ENCODE data around the gene NOP14. TPM values are rescaled to one million over a fixed set of nuclear protein-coding genes. Genes with fewer than 3 reads are reported as not detected.
"Not testable (repeated sequence)": the region's sequence is repeated elsewhere in the genome, so short reads cannot be mapped to it uniquely, and the experiment has no call there.

NOP14 gene
- polyA plus RNA-seq, 1 donor = 25.6 TPM

- WGBS (ENCODE audit: insufficient coverage, low lambda C conversion rate) = no CpG with 5 or more reads among the region's 4 CpGs
- no peak for DNase-seq
- Histone ChIP-seq H3K27ac (ENCODE audit: low read length) (no peak overlapping the region), H3K4me1 (ENCODE audit: control insufficient read depth, insufficient read depth, low read length) (no peaks in the 10 kb centered on the region), H3K36me3 (ENCODE audit: control insufficient read depth, insufficient read depth, low read length) (no peaks in the 10 kb centered on the region), H3K27me3 (ENCODE audit: control insufficient read depth, insufficient read depth, low read length) (no peaks in the 10 kb centered on the region), H3K4me3 (ENCODE audit: low read length) (no peak overlapping the region), H3K9me3 (ENCODE audit: control insufficient read depth, low read depth, low read length) (no peaks in the 10 kb centered on the region)
Observed at GRCh38 chr4:2991243-2991642, 28.0 kb upstream of the NOP14 start.

- no CpG with 5 or more reads among the region's 7 CpGs for WGBS (ENCODE audit: insufficient coverage, low lambda C conversion rate)
- peaks cover 16% of the 10 kb centered on the region for H3K9me3 ChIP-seq (ENCODE audit: control insufficient read depth, low read depth, low read length)
- H3K4me3 ChIP-seq (ENCODE audit: low read length) = not testable (repeated sequence)
Observed at GRCh38 chr4:2983715-2984114, 20.5 kb upstream of the NOP14 start.

GRCh38 chr4:2982012-2982411 is 18.8 kb upstream of the NOP14 start:
- DNase-seq = no peak
- WGBS (ENCODE audit: insufficient coverage, low lambda C conversion rate) = no CpG with 5 or more reads among the region's 4 CpGs
- peaks cover 16% of the 10 kb centered on the region for H3K9me3 ChIP-seq (ENCODE audit: control insufficient read depth, low read depth, low read length)

More at GRCh38 chr4:2983715-2984114, 20.5 kb upstream of the NOP14 start:
- not testable (repeated sequence) for H3K27me3 ChIP-seq (ENCODE audit: control insufficient read depth, insufficient read depth, low read length); H3K4me1 ChIP-seq (ENCODE audit: control insufficient read depth, insufficient read depth, low read length); H3K27ac ChIP-seq (ENCODE audit: low read length); DNase-seq; H3K36me3 ChIP-seq (ENCODE audit: control insufficient read depth, insufficient read depth, low read length)

GRCh38 chr4:2981256-2981819 is 18.1 kb upstream of the NOP14 start:
- WGBS (ENCODE audit: insufficient coverage, low lambda C conversion rate) = no CpG with 5 or more reads among the region's 4 CpGs
- H3K36me3 ChIP-seq (ENCODE audit: control insufficient read depth, insufficient read depth, low read length) = no peaks in the 10 kb centered on the region
- no peak for DNase-seq
- no peak overlapping the region for H3K4me3 ChIP-seq (ENCODE audit: low read length)
- no peaks in the 10 kb centered on the region for H3K27me3 ChIP-seq (ENCODE audit: control insufficient read depth, insufficient read depth, low read length)
- peaks cover 16% of the 10 kb centered on the region for H3K9me3 ChIP-seq (ENCODE audit: control insufficient read depth, low read depth, low read length)
- H3K27ac ChIP-seq (ENCODE audit: low read length) = no peak overlapping the region
- no peaks in the 10 kb centered on the region for H3K4me1 ChIP-seq (ENCODE audit: control insufficient read depth, insufficient read depth, low read length)

More at GRCh38 chr4:2982012-2982411, 18.8 kb upstream of the NOP14 start:
- no peaks in the 10 kb centered on the region for H3K4me1 ChIP-seq (ENCODE audit: control insufficient read depth, insufficient read depth, low read length)
- no peaks in the 10 kb centered on the region for H3K36me3 ChIP-seq (ENCODE audit: control insufficient read depth, insufficient read depth, low read length)
- no peaks in the 10 kb centered on the region for H3K27me3 ChIP-seq (ENCODE audit: control insufficient read depth, insufficient read depth, low read length)
- H3K27ac ChIP-seq (ENCODE audit: low read length) = no peak overlapping the region
- H3K4me3 ChIP-seq (ENCODE audit: low read length) = no peak overlapping the region

- DNase-seq = no peak
- H3K9me3 ChIP-seq (ENCODE audit: control insufficient read depth, low read depth, low read length) = peaks cover 16% of the 10 kb centered on the region
Observed at GRCh38 chr4:2977211-2978088, 14.2 kb upstream of the NOP14 start.

GRCh38 chr4:2971275-2971674 is 8.1 kb upstream of the NOP14 start:
- WGBS (ENCODE audit: insufficient coverage, low lambda C conversion rate) = 94% methylated on average over 2 of the region's 3 CpGs
- no peaks in the 10 kb centered on the region for H3K9me3 ChIP-seq (ENCODE audit: control insufficient read depth, low read depth, low read length)
- no peak overlapping the region for H3K4me3 ChIP-seq (ENCODE audit: low read length)
- no peaks in the 10 kb centered on the region for H3K4me1 ChIP-seq (ENCODE audit: control insufficient read depth, insufficient read depth, low read length)
- H3K27me3 ChIP-seq (ENCODE audit: control insufficient read depth, insufficient read depth, low read length) = peaks cover 4% of the 10 kb centered on the region
- DNase-seq = no peak
- H3K36me3 ChIP-seq (ENCODE audit: control insufficient read depth, insufficient read depth, low read length) = no peaks in the 10 kb centered on the region
- H3K27ac ChIP-seq (ENCODE audit: low read length) = no peak overlapping the region

More at GRCh38 chr4:2977211-2978088, 14.2 kb upstream of the NOP14 start:
- H3K27ac ChIP-seq (ENCODE audit: low read length) = no peak overlapping the region
- H3K27me3 ChIP-seq (ENCODE audit: control insufficient read depth, insufficient read depth, low read length) = peaks cover 4% of the 10 kb centered on the region
- no CpG with 5 or more reads among the region's 14 CpGs for WGBS (ENCODE audit: insufficient coverage, low lambda C conversion rate)
- H3K4me1 ChIP-seq (ENCODE audit: control insufficient read depth, insufficient read depth, low read length) = no peaks in the 10 kb centered on the region
- no peak overlapping the region for H3K4me3 ChIP-seq (ENCODE audit: low read length)
- H3K36me3 ChIP-seq (ENCODE audit: control insufficient read depth, insufficient read depth, low read length) = no peaks in the 10 kb centered on the region

GRCh38 chr4:2968381-2968780 is 5.2 kb upstream of the NOP14 start:
- no CpG with 5 or more reads among the region's 3 CpGs for WGBS (ENCODE audit: insufficient coverage, low lambda C conversion rate)
- DNase-seq = no peak
- H3K36me3 ChIP-seq (ENCODE audit: control insufficient read depth, insufficient read depth, low read length) = no peaks in the 10 kb centered on the region
- H3K4me1 ChIP-seq (ENCODE audit: control insufficient read depth, insufficient read depth, low read length) = no peaks in the 10 kb centered on the region
- peaks cover under 1% of the 10 kb centered on the region for H3K27me3 ChIP-seq (ENCODE audit: control insufficient read depth, insufficient read depth, low read length)
- no peaks in the 10 kb centered on the region for H3K9me3 ChIP-seq (ENCODE audit: control insufficient read depth, low read depth, low read length)
- no peak overlapping the region for H3K27ac ChIP-seq (ENCODE audit: low read length)
- no peak overlapping the region for H3K4me3 ChIP-seq (ENCODE audit: low read length)

GRCh38 chr4:2965262-2965661 is 2.1 kb upstream of the NOP14 start:
- Histone ChIP-seq H3K9me3 (ENCODE audit: control insufficient read depth, low read depth, low read length) (no peaks in the 10 kb centered on the region), H3K4me1 (ENCODE audit: control insufficient read depth, insufficient read depth, low read length) (peaks cover 7% of the 10 kb centered on the region), H3K36me3 (ENCODE audit: control insufficient read depth, insufficient read depth, low read length) (no peaks in the 10 kb centered on the region), H3K27ac (ENCODE audit: low read length) (no peak overlapping the region), H3K27me3 (ENCODE audit: control insufficient read depth, insufficient read depth, low read length) (no peaks in the 10 kb centered on the region), H3K4me3 (ENCODE audit: low read length) (no peak overlapping the region)
- WGBS (ENCODE audit: insufficient coverage, low lambda C conversion rate) = no CpG with 5 or more reads among the region's 16 CpGs
- DNase-seq = no peak

- no peaks in the 10 kb centered on the region for H3K27me3 ChIP-seq (ENCODE audit: control insufficient read depth, insufficient read depth, low read length)
- no CpG with 5 or more reads among the region's 5 CpGs for WGBS (ENCODE audit: insufficient coverage, low lambda C conversion rate)
- no peak for DNase-seq
- no peaks in the 10 kb centered on the region for H3K9me3 ChIP-seq (ENCODE audit: control insufficient read depth, low read depth, low read length)
- no peak overlapping the region for H3K27ac ChIP-seq (ENCODE audit: low read length)
- H3K4me3 ChIP-seq (ENCODE audit: low read length) = no peak overlapping the region
- H3K36me3 ChIP-seq (ENCODE audit: control insufficient read depth, insufficient read depth, low read length) = no peaks in the 10 kb centered on the region
- H3K4me1 ChIP-seq (ENCODE audit: control insufficient read depth, insufficient read depth, low read length) = peaks cover 7% of the 10 kb centered on the region
Observed at GRCh38 chr4:2964706-2965258, 1.6 kb upstream of the NOP14 start.

- peaks cover 7% of the 10 kb centered on the region for H3K4me1 ChIP-seq (ENCODE audit: control insufficient read depth, insufficient read depth, low read length)
- no CpG with 5 or more reads among the region's 38 CpGs for WGBS (ENCODE audit: insufficient coverage, low lambda C conversion rate)
- H3K4me3 ChIP-seq (ENCODE audit: low read length) = peak overlapping the region; percentile 66
- DNase-seq = peak in 1 of 2 donors; percentile 24
- H3K36me3 ChIP-seq (ENCODE audit: control insufficient read depth, insufficient read depth, low read length) = peaks cover 2% of the 10 kb centered on the region
- H3K9me3 ChIP-seq (ENCODE audit: control insufficient read depth, low read depth, low read length) = no peaks in the 10 kb centered on the region
- no peak overlapping the region for H3K27ac ChIP-seq (ENCODE audit: low read length)
- H3K27me3 ChIP-seq (ENCODE audit: control insufficient read depth, insufficient read depth, low read length) = no peaks in the 10 kb centered on the region
Observed at GRCh38 chr4:2963966-2964471, 813 bp upstream of the NOP14 start.

Data from large intestine (tissue), 3 donors.